GM19023 (cell line): Measurements from ENCODE around the gene TOE1.
A peak's percentile ranks its signal among the peaks of the same experiment; 100 is the strongest.
"Not testable (repeated sequence)": the region's sequence is repeated elsewhere in the genome, so short reads cannot be mapped to it uniquely, and the experiment has no call there.

Source experiments
- ATAC-seq: cut with Tn5 transposase; IDR thresholded peaks from one replicate; pipeline ENCODE4 v1.9.1; 2021; ENCODE audit warnings: mild to moderate bottlenecking, moderate library complexity; ENCODE audit not compliant: unreplicated experiment

The TOE1 gene

DNA sequence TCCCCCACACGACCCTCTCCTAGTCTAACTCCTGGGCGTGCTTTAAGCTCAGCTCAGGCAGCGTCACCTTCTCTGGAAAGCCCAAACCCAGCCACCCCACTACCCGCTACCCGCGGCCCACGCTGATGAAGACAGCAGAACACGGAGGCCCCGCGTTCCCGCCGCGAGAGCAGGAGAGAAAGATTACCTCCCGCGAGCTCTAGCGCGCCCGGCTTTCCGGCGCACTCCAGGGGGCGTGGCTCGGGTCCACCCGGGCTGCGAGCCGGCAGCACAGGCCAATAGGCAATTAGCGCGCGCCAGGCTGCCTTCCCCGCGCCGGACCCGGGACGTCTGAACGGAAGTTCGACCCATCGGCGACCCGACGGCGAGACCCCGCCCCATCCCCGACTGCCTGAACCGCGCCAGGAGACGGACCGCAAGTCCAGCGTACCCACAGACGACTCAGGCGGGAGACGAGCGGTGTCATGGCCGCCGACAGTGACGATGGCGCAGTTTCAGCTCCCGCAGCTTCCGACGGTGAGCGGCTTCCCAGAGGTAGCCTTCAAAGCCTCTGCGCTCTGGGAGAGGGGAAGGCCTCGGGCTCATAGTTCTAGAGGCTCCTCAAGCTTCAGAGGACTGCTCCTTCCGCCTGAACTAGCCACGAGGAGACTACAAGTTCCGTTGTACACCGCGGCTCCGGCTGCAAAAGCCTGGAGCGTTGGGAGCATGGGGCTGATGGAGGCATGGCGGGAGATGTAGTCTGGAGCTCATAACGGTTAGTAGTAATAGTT lies at the start of gene TOE1, which contains the start of gene MUTYH:
TOE1 (plus strand) TSS at position 382 of the 770 bp plus-strand sequence; CDS start at position 465, 83 bp downstream.
MUTYH (minus strand) TSS at position 652 of the 770 bp plus-strand sequence. CDS start 5,935 bp downstream, outside the sequence.
- ATAC-seq: peak; percentile 86

DNA sequence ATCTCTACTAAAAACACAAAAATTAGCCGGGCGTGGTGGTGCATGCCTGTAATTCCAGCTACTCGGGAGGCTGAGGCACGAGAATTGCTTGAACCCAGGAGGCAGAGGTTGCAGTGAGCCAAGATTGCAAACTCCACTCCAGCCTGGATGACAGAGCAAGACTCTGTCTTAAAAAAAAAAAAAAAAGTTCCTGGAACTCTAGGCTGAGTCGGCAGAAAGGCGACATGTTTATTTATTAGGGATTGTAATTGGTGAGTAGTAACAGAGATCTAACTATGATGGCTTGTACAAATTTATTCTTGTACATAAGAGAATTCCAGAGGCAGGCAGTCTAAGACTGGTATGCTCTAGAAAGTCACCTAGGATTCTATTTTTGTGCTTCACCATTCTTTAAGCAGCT lies 49.0 kb upstream of the TOE1 start:
- ATAC-seq: not testable (repeated sequence)

DNA sequence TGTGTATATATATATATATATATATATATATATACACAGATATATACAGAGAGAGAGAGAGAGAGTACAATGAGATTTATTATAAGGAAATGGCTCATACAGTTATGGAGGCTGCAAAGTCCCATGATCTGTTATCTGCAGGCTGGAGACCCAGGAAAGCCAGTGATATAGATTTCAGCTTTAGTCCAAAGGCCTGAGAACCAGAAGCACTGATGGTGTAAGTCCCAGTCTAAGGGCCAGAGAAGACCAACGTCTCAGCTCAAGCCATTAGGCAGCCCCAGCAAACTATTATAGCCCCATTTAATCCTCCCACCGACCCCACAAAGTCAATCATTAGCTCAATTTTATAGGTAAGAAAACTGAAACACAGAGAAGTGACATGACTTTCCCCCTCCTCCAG lies 48.3 kb upstream of the TOE1 start:
- no peak for ATAC-seq

- ATAC-seq: no peak
These were observed 42.2 kb upstream of the TOE1 start for GRCh38 chr1:45297666-45298356.

GRCh38 chr1:45299296-45299695 lies 40.7 kb upstream of the TOE1 start:
- no peak for ATAC-seq

DNA sequence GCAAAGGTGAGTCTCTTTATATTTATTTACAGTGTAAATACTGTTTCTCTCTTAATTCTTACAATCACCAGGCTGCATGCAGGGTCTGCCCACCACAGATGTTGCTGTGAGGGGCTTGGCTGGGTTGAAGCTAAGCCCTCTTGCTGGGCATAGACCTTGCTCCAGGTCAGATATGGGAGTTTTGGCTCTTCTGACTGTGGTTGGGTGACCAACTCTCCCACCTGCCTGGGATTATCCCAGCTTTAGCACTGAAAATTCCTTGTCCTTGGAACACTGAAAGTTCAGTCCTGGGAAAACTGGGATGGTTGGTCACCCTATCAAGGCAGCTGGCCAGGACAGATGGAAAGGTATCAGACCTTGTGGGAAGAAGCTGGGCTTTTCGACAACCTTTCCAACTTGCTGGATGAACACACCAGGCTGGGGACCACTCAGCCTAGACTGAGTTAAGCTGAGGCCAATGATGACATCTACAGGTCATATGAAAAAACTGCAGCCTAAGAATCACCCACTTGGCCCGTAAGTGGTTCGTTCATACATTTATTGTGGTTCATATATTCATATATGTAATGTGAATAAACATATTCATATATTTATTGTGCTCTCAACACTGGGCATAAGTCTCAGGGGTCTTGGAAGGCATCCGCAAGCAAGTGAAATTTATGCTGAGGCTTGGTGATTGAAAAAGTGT lies 39.8 kb upstream of the TOE1 start:
- no peak for ATAC-seq

DNA sequence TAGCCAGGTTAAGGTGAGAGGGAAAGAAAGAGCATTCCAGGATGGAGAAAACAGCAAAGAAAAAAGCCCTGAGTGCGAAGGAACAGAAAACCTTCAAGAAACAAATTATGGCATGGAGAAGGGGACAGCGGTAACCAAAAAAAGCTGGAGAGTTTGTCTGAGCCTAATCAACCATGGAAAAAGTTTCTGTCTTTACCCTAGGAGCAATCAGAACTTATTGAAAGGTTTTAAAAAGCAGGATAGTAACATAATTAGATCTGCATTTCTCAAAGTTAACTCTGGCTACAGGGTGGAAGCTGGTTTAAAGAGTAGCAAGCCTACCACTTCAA lies 39.3 kb upstream of the TOE1 start:
- no peak for ATAC-seq

- ATAC-seq: no peak
These were observed 37.3 kb upstream of the TOE1 start for GRCh38 chr1:45302505-45303150.

DNA sequence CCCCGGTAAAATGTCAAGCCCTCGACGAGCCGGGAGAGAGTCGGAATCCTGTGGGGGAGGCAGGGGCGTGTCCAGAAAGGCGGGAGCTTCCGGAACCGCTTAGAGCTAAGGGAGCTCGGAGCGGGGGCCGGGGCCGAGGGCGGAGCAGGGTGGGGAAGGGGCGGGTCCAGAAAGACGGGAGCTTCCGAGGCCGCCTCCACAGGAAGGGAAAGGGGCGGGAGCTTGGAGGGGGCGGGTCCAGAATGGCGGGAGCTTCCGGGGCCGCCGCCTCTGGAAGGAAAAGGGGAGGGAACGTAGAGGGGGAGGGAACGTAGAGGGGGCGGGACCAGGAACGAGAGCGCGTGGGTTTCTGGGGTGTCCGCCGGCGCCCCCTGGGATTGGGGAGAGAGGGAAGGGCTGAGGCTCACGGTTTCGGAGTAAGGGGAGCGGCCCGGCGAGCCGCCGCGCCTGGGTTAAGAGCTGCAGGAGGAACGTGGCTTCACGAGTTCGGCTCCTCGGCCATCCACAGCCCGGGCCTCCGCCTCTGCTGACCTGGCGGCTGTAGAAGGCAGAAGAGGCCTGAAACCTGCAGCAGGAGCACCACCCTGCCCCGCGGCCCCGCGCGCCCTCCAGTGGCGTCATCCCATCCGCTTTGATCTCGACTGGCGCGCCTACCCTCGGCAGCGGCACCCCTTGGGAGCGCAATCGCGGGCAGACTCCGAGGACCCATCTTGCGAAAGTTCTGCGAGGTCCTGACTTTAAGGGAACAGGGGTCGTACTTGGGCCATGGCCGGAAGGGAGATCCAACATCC lies 36.3 kb upstream of the TOE1 start:
- peak; percentile 73 for ATAC-seq

DNA sequence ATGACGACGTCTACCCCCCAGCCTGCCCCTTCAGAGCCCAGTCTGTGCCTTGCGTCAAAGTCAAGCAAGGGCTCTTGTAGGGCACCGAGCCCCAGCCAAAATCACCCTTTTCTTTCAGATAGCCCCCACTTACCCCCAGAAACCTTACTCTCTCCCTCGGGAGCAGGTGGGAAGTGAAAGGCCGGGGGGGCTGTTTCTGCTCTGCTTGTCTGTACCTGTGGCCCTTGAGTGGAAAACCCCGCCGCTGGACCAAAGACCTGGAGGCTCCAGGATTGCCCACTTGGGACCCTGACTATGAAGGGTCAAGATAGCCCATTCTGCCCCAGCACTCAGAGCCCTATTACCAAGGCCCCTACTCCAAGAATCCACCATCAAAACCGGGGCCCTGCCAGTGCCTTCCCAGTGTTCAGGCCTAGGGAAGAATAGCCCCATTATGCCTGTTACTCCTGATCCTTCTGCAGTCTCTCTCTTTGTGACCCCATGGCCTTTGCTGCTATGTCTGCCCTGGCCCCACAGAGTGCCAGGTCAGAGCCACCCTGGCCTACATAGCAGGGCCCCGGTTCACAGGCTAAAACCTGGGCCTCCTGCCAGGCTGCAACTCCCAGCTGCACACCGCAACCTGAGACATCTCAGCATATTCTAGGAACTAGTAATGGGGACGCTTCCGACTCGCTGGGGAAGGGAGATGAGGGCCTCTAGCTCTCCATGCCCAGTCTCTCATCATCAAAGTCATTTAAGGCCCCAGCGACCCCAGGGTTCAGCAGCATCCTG lies 35.5 kb upstream of the TOE1 start:
- ATAC-seq: peak; percentile 5

GRCh38 chr1:45305231-45305630 lies 34.7 kb upstream of the TOE1 start:
- no peak for ATAC-seq

DNA sequence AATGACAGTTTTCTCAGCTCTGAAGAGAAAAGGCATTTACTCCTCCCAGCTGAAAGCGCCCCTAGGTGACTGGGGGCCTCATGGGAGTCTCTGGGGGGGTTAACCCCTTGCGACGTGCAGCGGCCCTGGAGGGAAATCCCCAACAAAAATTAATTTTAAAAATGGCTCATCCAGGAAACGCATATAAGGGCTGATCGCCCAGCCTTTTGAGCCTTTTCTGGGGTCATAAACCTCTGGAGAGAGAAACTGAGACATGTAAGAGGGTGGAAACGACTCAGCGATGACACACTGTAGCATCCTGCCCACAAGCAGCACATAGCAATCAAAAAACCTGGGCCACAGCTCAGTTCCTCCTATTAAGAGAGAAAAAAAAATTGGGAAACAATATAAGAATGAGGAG lies 33.7 kb upstream of the TOE1 start:
- ATAC-seq: no peak

- no peak for ATAC-seq
These were observed 33.1 kb upstream of the TOE1 start for GRCh38 chr1:45306905-45307304.

- ATAC-seq: no peak
These were observed 25.7 kb upstream of the TOE1 start for GRCh38 chr1:45314266-45314665.

DNA sequence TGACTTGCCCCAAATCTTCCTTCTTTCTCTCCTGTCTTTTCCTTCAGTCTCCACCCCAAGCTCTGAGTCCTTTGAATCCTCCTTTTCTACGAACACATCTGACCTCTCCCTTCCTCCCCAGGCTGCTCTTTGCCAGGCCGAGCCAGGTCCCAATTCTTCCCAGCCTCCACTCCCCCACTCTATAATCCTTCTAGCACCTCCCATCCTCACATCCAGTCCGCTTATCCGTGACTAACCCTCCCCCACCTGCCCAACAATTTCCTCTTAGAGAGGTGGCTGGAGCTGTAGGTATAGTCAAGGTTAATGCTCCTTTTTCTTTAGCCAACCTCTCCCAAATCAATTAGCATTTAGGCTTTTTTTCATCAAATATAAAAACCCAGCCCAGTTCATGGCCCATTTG lies 22.8 kb upstream of the TOE1 start:
- no peak for ATAC-seq

DNA sequence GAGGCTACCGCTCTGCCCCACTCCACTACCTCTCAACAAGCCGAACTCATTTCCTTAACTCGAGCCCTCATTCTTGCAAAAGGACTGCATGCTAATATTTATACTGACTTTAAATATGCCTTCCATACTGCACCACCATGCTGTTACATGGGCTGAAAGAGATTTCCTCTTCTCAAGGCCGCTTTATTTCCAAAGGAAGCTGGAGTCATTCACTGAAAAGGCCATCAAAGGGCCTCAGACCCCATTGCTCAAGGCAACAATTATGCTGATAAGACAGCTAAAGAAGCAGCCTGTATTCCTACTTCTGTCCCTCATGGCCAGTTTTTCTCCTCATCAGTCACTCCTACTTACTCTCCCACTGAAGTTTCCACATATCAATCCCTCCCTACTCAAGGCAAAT lies 20.2 kb upstream of the TOE1 start:
- no peak for ATAC-seq

- no peak for ATAC-seq
These were observed 18.5 kb upstream of the TOE1 start for GRCh38 chr1:45321444-45321843.

DNA sequence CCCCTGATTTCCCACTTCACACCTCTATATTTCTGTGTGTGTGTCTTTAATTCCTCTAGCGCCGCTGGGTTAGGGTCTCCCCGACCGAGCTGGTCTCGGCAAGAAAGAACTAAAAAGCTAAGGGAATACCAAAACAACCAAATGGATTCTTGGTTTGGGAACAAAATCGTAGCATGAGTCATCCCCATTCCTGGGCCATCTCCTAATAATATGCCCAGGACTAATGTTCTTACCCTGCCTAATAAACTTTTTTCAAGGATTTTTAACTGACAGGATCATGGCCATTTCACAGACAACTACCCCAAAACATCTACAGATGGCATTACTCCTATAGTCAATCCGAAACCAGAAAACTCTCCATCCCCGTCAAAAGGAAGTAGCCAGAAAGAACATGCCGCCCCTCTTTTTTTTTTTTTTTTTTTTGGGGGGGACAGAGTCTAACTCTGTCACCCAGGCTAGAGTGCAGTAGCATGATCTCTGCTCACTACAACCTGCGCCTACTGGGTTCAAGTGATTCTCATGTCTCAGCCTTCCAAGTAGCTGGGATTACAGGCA lies 17.4 kb upstream of the TOE1 start:
- ATAC-seq: no peak

GRCh38 chr1:45325851-45326506 lies 14.0 kb upstream of the TOE1 start:
- ATAC-seq: no peak
